T-helper 1 cell (primary cell): ENCODE measurements around the gene PRPF39.
A peak's percentile ranks its signal among the peaks of the same experiment; 100 is the strongest.
"Not testable (repeated sequence)": the region's sequence is repeated elsewhere in the genome, so short reads cannot be mapped to it uniquely, and the experiment has no call there.

Experiments used
- DNase-seq, 5 donors: peaks; one replicate each; pipeline ENCODE4 v3.0.0-alpha.2; 2012 to 2020
- total RNA-seq, 4 donors: gene quantifications; one replicate each; lab custom pipeline; 2026; lab: John Stamatoyannopoulos, UW

The PRPF39 gene
- 70.4 to 109 (median 81.3) reads per million in 4 donors for total RNA-seq

GRCh38 chr14:45083976-45084722 is at the start of gene PRPF39:
PRPF39 (plus strand) TSS chr14:45084116; CDS start chr14:45095240, 11,124 bp downstream.
- peak; percentile 92 to 95 (median 95) for DNase-seq

GRCh38 chr14:45034730-45035129 is 49.2 kb upstream of the PRPF39 start:
- no peak for DNase-seq

GRCh38 chr14:45038256-45038655 is 45.7 kb upstream of the PRPF39 start:
- no peak for DNase-seq

GRCh38 chr14:45038865-45039264 is 45.1 kb upstream of the PRPF39 start:
- no peak for DNase-seq

GRCh38 chr14:45039390-45039789 is 44.5 kb upstream of the PRPF39 start:
- no peak for DNase-seq

- DNase-seq: no peak
These were observed 42.3 kb upstream of the PRPF39 start for GRCh38 chr14:45041641-45042040.

GRCh38 chr14:45044638-45045037 is 39.3 kb upstream of the PRPF39 start:
- no peak for DNase-seq

- DNase-seq: no peak
These were observed 35.5 kb upstream of the PRPF39 start for GRCh38 chr14:45048385-45048784.

GRCh38 chr14:45051180-45051579 is 32.7 kb upstream of the PRPF39 start:
- no peak for DNase-seq

- no peak for DNase-seq
These were observed 32.0 kb upstream of the PRPF39 start for GRCh38 chr14:45051896-45052295.

- DNase-seq: no peak
These were observed 26.6 kb upstream of the PRPF39 start for GRCh38 chr14:45057349-45057748.

- DNase-seq: no peak
These were observed 26.0 kb upstream of the PRPF39 start for GRCh38 chr14:45057881-45058364.

GRCh38 chr14:45060551-45060950 is 23.4 kb upstream of the PRPF39 start:
- no peak for DNase-seq

GRCh38 chr14:45065540-45065939 is 18.4 kb upstream of the PRPF39 start:
- DNase-seq: no peak

- no peak for DNase-seq
These were observed 18.0 kb upstream of the PRPF39 start for GRCh38 chr14:45065956-45066355.

GRCh38 chr14:45066667-45067066 is 17.2 kb upstream of the PRPF39 start:
- DNase-seq: no peak

- no peak for DNase-seq
These were observed 15.5 kb upstream of the PRPF39 start for GRCh38 chr14:45068396-45068795.

GRCh38 chr14:45070215-45070614 is 13.7 kb upstream of the PRPF39 start:
- no peak for DNase-seq

GRCh38 chr14:45072126-45072525 is 11.8 kb upstream of the PRPF39 start:
- DNase-seq: no peak

GRCh38 chr14:45073231-45073879 is 10.6 kb upstream of the PRPF39 start:
- no peak for DNase-seq

GRCh38 chr14:45078323-45078722 is 5.6 kb upstream of the PRPF39 start:
- DNase-seq: no peak

GRCh38 chr14:45080416-45080968 is 3.4 kb upstream of the PRPF39 start:
- not testable (repeated sequence) for DNase-seq

GRCh38 chr14:45081096-45081495 is 2.8 kb upstream of the PRPF39 start:
- not testable (repeated sequence) for DNase-seq

GRCh38 chr14:45082420-45082819 is 1.5 kb upstream of the PRPF39 start:
- no peak for DNase-seq
